GM12892 (cell line): ENCODE data around the gene WNT8B.

ENCODE experiments used
- POLR2A ChIP-seq: IDR thresholded peaks from 2 replicates; pipeline ENCODE4 v1.6.1; 2011; ENCODE audit warnings: low read depth, low read length, control low read depth
- POLR2AphosphoS5 ChIP-seq: IDR thresholded peaks from 2 replicates; pipeline ENCODE4 v1.6.1; 2011; ENCODE audit warnings: low read depth, low read length, control low read depth

GRCh38 chr10:100468978-100469377 lies 6.2 kb downstream of the WNT8B start:
- TF ChIP-seq POLR2A (no peak), POLR2AphosphoS5 (no peak)
